Suppressor macrophage (primary cell): Measurements from ENCODE around the gene TNRC6A.
"Not testable (repeated sequence)": the region's sequence is repeated elsewhere in the genome, so short reads cannot be mapped to it uniquely, and the experiment has no call there.

Source experiments
- DNase-seq, 4 experiments: peaks; one replicate each; pipeline ENCODE4 v3.0.0-alpha.2; 2020 to 2022

Gene TNRC6A

DNA sequence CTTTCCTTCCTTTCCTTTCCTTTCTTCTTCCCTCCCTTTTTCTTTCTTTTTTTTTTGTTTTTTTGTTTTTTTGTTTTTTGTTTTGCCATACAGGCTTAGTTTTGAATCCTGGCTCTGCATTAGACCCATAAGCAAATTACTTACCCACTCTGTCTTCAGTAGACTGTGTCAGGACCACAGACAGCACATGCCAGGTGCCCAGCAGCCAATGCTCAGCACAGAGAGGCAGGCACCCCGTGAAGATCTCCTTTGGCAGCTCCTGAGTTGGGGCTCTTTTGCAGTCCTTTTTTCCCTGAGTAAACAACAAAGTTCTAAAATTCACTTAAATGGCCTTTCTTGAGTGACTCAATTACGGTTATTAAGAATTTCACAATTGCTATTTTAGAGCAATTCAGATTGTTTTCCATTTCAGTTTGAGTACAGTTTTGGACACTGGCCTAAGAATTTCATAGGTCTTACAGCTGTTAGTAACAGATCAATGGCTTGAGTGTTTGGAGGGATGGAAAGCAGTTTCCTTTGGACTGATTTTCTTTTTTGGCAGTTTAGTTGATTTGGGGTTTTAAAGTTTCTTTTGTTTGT is 90.1 kb downstream of the TNRC6A start:
- DNase-seq: no peak

DNA sequence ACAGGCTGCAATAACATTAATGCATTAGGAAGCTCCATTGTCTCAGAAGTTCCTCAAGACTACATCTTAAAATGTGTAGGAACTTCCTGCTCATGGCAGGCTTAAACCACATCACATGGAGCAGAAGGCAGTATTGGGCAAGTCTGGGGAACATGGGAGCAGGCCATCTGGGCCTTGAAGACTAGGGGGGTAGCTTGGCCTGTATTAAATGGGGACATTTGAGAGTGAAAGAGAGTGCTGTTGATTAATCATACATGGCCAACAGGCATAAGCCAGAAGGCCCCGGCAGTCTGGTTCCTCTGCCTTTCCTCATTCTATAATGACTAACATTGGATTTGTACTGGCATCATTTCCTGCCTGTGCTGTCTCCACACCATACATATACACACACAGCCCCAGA is 91.1 kb downstream of the TNRC6A start:
- peak; percentile 19 to 52 (median 36) for DNase-seq

DNA sequence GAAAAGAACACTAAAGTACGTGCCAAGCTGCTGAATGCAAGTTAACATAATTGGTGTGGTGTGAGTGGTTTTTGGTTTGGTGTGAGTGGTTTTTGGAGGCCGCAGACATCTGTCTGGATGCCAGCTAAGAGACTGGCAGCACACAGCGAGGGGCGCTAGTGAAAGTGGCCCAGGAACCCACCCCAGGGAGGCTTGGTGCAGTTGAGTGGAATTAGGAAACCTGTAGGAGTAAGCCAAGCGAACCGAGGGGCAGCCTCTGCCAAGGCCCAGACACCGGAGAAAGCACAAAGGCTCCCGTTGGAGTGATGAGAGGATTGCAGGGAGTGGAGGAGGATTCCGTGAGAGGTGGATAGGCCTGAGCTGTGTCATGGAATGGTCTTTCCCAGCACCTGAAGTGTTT is 91.7 kb downstream of the TNRC6A start:
- no peak for DNase-seq

DNA sequence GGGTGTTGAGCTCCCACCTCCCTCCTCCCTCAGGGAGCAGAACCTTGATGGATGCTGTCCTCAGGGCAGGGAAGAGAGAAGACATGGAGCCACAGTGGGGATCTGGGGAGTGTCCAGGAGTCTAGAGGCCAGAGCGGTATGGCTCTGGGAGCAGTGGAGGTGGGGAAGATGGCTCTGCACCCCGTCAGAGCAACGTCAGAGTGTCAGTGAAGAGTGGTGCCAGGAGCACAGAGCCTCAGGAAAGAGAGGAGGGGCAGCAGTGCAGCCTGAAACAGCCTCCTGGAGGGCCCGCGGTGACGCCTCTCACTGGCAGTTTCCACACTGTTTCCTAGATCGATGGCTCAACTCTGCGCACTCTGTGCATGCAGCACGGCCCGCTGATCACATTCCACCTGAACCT is 93.1 kb downstream of the TNRC6A start:
- no peak for DNase-seq

DNA sequence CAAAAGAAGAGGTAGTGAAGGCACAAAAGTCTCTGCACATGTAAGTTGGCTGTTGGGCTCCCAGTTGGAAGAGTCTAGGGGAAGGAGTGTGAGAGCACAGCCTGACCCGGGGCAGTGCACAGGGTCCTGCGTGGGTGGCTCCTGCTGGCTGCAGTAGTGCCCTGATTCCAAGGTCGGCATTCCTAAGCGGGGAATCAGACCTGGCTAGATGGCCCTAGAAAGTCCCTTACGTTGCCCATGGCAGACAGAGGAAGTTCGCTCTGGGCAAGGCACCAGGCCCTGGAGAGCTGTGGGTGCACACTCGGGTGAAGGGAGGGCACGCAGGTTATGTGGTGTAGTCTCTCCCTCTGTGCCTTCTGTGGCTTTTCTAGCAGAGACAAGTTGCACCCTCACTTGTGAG is 93.5 kb downstream of the TNRC6A start:
- DNase-seq: no peak

DNA sequence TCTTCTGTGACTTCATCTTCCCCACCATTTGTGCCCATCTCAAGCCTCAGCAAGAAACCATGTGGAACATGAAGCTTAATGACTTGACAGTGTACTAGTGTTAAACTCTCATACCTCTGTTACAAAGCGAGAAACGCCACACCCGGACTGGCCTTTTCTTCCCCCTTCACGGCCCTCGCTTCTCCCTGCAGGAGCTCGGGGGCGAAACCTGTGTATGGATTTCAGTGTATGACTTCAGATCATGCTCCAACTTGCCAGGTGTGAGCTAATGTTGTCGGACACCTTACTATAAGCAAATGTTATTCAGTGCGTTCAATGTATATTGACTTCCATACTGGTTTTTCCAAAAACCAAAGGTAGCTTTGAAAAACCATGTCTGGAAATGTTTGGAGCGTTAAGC is 96.2 kb downstream of the TNRC6A start:
- DNase-seq: no peak

DNA sequence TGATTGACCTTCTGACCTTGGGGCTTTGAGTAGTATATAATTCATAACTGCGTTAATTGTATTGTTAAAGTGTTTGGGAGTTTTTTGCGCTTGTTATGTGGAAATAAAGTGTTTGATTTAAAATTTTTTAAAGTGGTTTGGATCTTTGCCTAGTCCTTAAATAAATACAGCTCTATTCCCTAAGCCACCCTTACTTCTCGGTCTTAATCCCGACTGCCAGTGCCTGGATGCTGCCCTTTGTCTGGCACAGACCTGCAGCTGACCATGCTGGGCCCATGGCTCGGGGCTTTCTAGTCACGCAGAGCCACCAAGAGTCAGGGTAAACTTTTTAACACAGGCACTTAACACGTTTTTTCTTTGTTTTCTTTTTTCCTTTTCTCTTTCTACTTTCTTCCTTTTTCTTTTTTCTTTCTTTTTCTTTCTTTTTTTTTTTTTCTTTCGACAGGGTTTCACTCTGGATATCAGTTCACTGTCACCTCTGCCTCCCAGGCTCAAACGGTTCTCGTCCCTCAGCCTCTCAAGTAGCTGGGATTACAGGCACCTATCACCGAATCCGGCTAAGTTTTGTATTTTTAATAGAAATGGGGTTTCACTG is 96.7 kb downstream of the TNRC6A start:
- no peak for DNase-seq

DNA sequence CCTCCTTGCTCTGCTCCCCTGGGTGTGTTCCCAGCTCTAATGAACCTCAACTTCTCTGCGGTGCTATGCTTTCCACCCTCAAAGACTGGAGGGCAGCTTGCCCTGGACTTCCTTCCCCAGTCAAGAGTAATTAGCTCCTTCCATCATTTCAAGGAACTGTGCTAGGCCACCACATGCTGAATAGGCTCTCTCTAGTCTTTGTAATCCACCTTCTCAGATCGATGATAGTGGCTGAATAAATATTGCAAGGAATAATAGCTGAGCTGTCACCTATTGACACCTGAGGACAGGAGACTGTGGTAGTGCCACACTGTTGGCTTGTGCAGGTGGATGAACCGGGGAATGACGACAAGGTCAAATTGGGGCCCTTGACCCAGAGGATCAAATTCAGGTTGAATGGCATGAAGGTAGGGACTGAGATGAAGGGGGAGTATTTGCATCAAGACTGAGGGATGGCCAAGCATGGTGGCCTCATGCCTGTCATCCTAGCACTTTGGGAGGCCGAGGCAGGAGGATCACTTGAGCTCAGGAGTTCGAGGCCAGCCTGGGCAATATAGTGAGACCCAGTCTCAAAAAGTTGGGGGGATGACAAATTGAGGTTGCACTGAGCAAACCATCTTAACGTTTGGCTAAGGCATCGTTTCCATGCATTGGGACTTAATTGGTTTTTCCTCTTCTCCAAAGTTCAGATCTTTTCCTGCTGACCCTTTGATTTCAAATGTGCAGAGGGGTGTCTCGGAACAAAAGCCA is 97.5 kb downstream of the TNRC6A start:
- DNase-seq: no peak

DNA sequence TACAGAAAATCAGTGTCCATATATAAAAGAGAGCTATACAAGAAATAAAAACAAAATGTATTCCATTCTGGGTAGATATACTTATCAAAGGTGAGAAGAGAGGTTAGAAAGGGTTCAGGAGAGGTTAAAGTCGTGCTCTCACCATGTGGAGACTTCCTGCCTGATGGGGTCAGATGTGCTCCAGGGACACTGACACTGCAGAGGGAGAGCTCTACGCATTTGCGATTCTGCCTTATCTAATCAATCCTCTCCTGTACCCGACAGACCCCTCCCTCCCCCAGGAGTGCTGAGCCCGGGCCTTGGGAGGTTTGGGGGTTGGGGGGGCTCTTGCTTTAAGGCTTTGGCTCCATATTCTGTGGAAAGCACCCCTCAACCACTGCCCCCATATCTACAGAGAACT is 99.7 kb downstream of the TNRC6A start:
- DNase-seq: no peak

DNA sequence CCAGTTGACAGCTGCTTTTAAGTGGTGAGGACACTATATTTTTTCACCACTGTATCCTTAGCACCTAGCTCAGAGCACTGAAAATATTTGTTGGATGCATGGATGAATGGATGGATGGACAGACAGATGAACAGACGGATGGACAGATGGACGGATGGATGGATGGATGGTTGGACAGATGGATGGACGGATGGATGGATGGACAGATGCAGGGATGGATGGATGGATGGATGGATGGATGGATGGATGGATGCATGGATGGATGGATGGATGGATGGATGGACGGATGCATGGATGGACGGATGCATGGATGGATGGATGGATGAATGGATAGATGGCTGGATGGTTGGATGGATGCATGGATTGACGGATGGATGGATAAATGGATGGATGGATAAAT is 103.9 kb downstream of the TNRC6A start:
- DNase-seq: no peak

DNA sequence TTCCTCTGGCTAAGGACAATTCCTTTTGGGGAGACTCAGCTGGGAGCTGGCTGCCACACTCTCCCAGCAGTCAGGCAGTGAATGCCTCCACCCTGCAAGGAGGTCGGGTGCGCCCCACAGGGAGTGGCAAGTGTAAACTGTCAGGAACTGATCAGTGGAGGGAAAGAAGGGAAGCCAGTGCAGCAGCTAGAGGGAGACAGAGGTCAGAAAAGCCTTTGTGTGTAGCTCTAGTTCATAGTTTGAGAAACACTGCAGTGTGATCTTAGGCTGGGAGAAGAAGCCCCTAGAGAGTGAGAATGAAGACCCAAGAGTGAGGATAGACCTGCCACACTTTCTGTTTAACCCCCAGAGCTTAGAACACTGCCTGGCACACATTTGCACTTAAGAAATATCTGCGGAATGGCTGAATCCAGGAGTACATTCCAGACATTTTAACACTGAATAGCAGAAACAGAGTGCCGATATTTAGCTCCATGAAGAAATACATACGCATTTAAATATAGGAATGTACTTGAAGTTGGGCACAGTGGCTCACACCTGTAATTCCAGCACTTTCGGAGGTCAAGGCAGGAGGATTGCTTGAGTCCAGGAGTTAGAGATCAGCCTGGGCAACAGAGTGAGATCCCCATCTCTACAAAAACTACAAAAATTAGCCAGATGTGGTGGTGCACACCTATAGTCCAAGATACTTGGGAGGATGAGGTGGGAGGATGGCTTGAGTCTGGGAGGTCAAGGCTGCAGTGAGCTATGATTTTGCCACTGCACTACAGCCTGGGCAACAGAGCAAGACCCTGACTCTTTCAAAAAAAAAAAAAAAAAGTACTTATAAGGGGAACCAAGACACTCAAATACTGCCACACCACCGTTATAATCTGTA is 105.2 kb downstream of the TNRC6A start:
- DNase-seq: peak in 1 of 4 experiments; percentile 15

DNA sequence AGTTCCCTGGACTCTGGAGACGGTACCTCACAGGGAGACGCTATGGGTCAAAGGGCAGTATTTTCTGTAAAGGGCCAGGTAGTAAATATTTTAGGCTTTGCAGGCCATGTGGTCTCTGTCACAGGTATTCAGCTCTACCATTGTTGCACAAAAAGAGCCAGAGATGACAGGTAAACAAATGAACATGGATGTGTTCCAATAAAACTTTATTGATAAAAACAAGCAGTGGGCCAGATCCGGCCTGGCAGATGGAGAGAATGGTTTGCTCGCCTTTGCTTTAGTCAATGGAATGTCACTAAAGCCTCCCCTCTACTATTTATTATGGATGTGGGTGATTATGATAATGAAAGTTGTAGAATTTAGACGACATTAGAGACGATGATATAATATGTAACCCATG is 107.4 kb downstream of the TNRC6A start:
- no peak for DNase-seq

DNA sequence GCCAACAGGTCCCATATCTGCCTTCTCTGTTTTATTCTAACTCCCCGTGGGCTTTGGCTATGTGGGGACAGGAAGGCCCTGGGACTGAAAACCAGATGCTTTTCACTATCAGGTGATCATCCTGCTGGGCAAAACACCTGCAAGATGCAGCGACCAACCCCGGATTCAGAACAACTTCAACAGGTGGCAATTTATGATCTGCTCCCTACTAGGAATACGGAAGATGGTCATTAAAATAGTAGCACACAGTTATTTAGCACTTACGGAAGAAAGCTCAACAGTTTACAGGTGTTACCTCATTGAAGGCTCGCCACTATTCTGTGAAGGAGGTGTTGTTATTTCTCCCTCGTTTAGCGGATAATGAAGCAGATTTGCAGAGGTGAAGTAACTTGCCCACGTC is 108.5 kb downstream of the TNRC6A start:
- no peak for DNase-seq

DNA sequence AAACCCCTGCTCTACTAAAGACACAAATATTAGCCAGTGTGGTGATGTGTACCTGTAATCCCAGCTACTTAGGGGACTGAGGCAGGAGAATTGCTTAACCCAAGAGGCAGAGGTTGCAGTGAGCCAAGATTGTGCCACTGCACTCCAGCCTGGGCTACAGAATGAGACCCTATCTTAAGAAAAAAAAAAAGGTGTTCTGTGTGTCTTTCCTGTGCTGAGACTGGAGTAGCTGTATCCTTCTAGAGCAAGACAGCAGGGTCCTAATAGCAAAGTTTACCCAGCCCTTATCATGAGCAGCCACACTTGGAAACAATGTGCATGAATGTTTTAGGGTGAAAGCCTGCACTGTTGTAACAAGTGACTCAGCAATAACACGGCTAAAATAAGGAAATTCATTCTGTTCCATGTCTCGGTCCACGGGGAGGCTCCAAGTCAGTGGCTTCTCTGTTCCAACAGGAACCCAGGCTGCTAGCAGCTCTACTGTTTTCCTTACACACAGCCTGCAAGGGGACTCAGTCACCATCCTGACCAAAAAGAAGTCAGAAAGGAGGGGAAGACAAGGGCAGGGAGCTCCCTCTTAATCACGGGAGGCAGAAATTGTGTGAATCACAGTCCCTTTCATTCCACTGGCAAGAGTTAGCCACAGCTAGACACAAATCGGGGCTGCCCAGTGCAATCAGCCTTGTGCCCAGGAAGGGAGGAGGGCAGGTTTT is 109.3 kb downstream of the TNRC6A start:
- DNase-seq: peak; percentile 49 to 74 (median 70)

DNA sequence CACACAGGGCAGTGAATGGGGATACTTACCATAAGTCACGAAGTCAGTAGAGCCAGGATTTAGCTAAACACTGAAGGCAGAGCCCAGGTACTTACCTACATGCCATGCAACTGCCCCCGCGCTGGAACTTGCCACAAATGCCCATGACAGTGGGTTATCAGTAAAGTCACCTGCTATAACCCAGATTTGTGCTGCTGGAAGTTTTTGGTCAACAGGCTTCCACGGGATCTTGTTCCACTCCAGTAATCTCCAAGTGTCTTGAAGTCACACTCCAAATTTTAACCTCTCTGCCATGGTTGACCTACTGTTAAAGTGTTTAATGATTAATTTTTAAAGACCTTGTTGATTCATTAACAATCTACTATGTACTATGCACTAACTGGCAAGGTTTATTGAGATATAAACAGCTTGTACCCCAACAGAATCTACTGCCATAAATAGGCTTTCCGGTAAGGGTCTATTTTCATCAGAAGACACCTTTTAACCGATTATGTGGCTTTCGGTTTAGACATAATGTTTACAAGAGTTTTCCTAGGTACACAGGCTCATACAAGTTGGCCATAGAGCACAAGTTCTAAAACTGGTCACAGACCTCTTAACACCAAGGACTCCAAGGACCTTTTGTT is 110.0 kb downstream of the TNRC6A start:
- no peak for DNase-seq

DNA sequence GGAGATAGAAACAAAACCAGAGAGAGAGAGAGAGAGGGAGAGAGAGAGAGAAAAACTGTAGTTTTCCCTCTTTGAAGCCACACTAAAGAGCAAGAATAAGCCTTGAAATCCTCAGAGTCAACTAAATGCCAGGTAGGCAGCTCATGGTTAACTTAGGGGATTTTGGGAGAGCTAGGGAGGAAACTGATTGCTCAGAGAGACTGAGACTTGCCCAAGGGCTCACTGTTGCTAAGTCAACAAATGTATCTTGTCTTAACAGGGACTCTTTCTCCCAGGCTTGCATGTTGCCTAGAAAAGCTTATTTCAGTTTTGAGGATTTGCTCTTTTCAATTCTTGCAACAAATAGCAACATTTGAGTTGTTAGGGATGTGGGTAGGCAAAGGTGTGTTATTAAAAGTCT is 111.8 kb downstream of the TNRC6A start:
- no peak for DNase-seq

DNA sequence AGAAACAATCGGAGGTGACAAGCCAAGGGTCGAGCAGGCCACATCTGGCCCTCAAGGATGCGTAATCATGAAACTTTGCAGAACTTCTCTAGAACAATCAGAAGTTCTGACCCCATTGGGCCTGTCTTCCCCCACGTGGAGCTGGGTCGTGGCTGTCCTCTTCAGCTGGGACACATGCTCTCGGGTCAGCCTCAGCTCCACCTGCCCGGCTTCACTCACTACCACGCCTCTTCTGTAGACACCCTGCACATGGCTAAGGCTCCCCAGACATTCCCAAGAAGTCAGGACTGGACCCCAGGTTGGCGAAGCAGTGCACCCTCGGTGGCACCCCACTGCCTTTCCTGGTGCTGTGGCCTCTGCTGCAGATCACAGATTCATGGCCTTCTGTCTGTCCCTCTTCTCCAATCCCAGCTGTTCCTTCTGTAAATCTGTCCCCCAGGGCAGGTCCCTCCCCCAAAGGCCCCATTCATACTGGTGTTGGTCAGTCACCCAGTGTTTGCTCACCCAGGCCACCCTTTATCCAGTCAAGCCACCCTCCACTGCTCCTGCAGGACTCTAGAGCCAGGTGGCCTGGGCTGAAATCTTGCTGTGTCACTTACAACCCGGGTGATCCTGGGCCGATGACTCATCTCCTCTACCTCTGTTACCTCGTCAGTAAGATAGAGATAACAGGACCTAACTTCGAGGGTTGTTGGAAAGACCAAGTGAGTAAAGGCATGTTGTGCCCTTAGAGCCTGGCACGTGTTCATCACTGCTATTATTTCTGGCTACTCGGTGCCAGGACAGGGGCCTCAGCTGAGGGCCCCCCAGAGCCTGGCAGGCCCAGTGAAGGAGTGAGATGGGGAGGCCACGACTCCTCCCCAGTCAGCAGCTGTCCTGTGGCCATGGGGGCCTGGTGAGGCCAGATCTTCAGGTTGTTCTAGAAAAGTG is 114.9 kb downstream of the TNRC6A start:
- DNase-seq: no peak

DNA sequence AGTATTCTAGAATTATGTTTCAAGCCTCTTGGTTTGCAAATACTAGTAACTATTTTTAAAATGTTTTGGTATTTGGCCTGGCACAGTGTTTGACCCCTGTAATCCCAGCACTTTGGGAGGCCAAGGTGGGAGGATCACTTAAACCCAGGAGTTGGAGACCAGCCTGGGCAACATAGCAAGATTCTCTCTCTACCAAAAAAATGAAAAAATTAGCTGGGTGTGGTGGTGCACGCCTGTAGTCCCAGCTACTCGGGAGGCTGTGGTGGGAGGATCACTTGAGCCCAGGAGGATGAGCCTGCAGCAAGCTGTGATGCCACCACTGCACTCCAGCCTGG is 115.5 kb downstream of the TNRC6A start:
- DNase-seq: not testable (repeated sequence)

DNA sequence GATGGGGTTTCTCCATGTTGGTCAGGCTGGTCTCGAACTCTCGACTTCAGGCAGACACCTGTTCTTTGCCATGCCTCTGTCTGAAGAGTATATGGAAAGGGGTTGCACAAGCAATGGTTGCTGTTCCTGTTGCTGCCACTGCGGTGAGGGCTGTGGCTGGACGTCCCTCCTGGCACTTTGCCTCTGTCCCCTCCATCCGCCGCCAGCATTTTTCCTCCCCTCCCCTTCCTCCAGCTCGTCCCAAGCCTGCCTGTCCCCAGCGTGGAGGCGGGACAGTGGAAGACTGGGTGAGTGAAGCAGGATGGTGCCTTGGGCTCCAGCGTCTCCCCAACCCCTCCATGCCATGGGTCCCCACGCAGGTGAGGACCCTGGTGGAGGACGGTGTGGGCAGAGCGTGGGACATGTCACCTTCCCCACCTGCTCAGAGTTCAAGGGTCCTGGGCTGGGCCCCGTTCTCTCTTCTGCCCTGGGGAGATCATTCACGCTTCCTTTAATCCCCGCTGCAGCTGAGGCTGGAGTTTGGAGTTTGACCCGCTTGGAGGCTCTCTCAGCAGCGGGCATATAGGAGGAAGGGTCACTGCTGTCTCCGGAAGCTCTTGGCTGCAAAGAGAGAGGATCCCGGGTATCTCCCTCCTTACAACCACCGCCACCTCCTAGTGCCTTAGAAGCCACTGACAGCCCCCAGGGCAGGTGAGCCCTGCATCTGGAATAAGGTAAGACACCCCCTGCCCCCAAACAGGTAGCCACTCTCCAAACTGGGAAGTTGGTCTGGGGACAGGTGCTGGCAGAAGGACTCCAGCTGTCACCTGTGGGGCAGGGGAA is 116.5 kb downstream of the TNRC6A start, which contains the start of gene SLC5A11:
Gene SLC5A11, plus strand, starts transcription at position 238 of the 822 bp plus-strand sequence. CDS start 12,681 bp downstream, outside the sequence.
- DNase-seq: no peak
